Neural cell (in vitro differentiated cells): Measurements from ENCODE around the gene NEUROD1.

Source experiments
- EP300 ChIP-seq: fragments of 450-650 bp; conservative IDR thresholded peaks from 2 replicates; pipeline ENCODE4 v1.6.1; 2014; ENCODE audit warnings: antibody characterized with exemption, mild to moderate bottlenecking, moderate library complexity; ENCODE audit not compliant: poor library complexity, severe bottlenecking
- EZH2 ChIP-seq: fragments of 200-600, 300-800 bp; shearing (Covaris generic), sonication (generic); IDR thresholded peaks from 2 replicates; pipeline ENCODE4 v1.6.1; 2014; ENCODE audit warnings: antibody characterized with exemption, low read length, borderline replicate concordance, mild to moderate bottlenecking; ENCODE audit not compliant: insufficient read depth, poor library complexity, severe bottlenecking
- MXI1 ChIP-seq: fragments of 450-650 bp; conservative IDR thresholded peaks from 2 replicates; pipeline ENCODE4 v1.6.1; 2014; ENCODE audit warnings: antibody characterized with exemption, mild to moderate bottlenecking; ENCODE audit not compliant: poor library complexity, severe bottlenecking
- POLR2AphosphoS5 ChIP-seq: IDR thresholded peaks from 2 replicates; pipeline ENCODE4 v1.6.1; 2012
- RAD21 ChIP-seq: fragments of 450-650 bp; conservative IDR thresholded peaks from 2 replicates; pipeline ENCODE4 v1.6.1; 2014; ENCODE audit warnings: antibody characterized with exemption, mild to moderate bottlenecking, moderate library complexity
- SMC3 ChIP-seq: fragments of 450-650 bp; conservative IDR thresholded peaks from 2 replicates; pipeline ENCODE4 v1.6.1; 2014; ENCODE audit warnings: antibody characterized with exemption, mild to moderate bottlenecking, moderate library complexity; ENCODE audit not compliant: poor library complexity
- TAF1 ChIP-seq: IDR thresholded peaks from 2 replicates; pipeline ENCODE4 v1.6.1; 2012; ENCODE audit warnings: low read depth
- TF ChIP-seq, protein P1 (sequence below): IDR thresholded peaks from 2 replicates; pipeline ENCODE4 v1.6.1; 2012; ENCODE audit warnings: borderline replicate concordance
- TF ChIP-seq, protein P2 (sequence below): fragments of 450-650 bp; IDR thresholded peaks from 2 replicates; pipeline ENCODE4 v1.5.1; 2014; ENCODE audit warnings: antibody characterized with exemption, mild to moderate bottlenecking, moderate library complexity; ENCODE audit not compliant: poor library complexity, severe bottlenecking

DNA sequence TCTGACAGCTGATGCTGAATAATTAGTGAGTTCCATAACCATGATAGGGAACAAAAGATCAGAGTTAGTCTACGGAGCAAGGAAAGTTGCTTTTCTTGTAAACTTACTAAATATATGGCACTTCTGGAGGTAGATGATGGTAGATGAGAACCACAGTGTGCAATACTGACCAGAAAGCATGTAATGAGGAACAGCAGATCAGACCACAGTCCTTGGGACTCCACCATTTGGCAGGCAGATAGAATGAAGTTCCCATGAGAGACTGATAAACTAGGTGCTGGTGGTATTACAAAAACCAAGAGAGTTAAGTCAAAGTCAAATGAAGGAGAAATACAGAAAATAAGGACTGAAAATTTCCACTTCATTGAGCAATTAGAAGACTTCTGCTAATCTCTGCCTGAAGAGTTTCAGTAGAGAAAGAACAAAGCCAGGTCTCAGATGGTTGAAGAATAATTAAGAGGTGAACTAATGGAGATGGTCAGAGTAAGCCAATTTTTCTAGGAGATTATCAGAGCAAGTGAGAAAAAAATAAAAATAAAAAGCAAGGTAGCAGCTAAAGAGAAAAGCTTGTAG is 33.8 kb downstream of the NEUROD1 start:
- no peak for TF ChIP-seq EP300
- TF ChIP-seq, protein P1, sequence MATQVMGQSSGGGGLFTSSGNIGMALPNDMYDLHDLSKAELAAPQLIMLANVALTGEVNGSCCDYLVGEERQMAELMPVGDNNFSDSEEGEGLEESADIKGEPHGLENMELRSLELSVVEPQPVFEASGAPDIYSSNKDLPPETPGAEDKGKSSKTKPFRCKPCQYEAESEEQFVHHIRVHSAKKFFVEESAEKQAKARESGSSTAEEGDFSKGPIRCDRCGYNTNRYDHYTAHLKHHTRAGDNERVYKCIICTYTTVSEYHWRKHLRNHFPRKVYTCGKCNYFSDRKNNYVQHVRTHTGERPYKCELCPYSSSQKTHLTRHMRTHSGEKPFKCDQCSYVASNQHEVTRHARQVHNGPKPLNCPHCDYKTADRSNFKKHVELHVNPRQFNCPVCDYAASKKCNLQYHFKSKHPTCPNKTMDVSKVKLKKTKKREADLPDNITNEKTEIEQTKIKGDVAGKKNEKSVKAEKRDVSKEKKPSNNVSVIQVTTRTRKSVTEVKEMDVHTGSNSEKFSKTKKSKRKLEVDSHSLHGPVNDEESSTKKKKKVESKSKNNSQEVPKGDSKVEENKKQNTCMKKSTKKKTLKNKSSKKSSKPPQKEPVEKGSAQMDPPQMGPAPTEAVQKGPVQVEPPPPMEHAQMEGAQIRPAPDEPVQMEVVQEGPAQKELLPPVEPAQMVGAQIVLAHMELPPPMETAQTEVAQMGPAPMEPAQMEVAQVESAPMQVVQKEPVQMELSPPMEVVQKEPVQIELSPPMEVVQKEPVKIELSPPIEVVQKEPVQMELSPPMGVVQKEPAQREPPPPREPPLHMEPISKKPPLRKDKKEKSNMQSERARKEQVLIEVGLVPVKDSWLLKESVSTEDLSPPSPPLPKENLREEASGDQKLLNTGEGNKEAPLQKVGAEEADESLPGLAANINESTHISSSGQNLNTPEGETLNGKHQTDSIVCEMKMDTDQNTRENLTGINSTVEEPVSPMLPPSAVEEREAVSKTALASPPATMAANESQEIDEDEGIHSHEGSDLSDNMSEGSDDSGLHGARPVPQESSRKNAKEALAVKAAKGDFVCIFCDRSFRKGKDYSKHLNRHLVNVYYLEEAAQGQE: no peak
- TF ChIP-seq, protein P2, sequence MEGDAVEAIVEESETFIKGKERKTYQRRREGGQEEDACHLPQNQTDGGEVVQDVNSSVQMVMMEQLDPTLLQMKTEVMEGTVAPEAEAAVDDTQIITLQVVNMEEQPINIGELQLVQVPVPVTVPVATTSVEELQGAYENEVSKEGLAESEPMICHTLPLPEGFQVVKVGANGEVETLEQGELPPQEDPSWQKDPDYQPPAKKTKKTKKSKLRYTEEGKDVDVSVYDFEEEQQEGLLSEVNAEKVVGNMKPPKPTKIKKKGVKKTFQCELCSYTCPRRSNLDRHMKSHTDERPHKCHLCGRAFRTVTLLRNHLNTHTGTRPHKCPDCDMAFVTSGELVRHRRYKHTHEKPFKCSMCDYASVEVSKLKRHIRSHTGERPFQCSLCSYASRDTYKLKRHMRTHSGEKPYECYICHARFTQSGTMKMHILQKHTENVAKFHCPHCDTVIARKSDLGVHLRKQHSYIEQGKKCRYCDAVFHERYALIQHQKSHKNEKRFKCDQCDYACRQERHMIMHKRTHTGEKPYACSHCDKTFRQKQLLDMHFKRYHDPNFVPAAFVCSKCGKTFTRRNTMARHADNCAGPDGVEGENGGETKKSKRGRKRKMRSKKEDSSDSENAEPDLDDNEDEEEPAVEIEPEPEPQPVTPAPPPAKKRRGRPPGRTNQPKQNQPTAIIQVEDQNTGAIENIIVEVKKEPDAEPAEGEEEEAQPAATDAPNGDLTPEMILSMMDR: no peak
- no peak for TF ChIP-seq TAF1
- no peak for TF ChIP-seq RAD21
- TF ChIP-seq POLR2AphosphoS5: no peak
- TF ChIP-seq EZH2: no peak
- TF ChIP-seq MXI1: no peak
- no peak for TF ChIP-seq SMC3
